Measurements from ENCODE around the gene LZTS3.
A peak's percentile ranks its signal among the peaks of the same experiment; 100 is the strongest.
"Not testable (repeated sequence)": the region's sequence is repeated elsewhere in the genome, so short reads cannot be mapped to it uniquely, and the experiment has no call there.

Gene LZTS3

DNA sequence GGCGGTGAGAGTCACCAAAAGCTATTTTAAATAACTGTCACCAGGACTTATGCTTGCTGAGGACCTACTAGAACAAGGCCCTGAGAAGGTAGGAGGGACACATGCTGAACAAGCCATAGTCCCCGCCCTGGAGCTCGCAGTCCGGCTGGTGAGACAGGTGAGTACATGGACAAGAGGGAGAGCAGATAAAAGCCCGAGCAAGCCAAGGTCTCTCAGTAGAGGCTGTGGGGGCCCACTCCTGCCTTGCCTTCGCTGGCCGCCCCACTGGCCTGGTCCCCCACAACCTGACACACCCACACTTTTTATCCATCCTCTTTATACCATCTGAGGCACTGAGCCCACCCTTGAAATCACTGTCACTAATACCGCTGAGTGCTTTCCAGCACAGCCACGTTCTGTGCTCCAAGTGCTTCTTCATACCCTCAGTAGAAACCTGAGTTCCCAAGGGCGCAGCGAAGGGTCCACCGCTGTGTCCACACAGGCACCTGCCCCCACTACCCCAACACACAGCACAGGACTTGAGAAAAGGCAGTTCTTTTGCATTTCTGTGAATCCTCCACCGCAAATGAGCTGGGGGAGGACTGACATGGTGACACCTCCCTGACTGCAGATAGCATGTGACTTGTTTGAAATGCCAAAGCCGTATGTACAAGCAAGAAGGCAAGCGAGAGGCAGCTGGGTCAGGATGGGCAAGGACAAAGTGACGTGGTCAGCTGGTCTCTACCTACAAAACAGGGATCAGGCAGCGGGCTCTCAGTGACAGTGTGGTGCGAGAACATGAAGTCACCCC is 19.1 kb upstream of the LZTS3 start:
- DNase-seq: no peak

DNA sequence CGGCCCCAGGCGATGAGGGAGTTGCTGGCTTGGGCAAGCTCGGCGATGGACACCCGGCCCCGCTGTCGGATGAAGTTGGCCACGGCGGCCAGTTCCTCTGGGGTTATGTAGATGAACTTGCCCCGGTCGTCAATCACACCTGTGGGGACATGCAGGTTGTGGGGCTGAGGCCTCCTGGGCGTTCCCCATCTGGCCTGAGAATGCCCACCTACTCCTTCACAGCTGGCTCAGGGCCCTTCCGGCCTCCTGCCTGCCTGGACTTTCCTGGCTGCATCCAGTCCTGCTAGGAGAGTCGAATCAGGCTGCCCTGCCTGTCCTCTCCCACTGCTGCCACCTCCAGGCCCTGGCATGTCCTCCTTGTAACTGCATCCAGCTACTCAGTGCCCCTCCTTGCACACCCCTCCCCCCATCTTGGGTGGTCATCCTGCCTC is 17.3 kb upstream of the LZTS3 start:
- DNase-seq: no peak

DNA sequence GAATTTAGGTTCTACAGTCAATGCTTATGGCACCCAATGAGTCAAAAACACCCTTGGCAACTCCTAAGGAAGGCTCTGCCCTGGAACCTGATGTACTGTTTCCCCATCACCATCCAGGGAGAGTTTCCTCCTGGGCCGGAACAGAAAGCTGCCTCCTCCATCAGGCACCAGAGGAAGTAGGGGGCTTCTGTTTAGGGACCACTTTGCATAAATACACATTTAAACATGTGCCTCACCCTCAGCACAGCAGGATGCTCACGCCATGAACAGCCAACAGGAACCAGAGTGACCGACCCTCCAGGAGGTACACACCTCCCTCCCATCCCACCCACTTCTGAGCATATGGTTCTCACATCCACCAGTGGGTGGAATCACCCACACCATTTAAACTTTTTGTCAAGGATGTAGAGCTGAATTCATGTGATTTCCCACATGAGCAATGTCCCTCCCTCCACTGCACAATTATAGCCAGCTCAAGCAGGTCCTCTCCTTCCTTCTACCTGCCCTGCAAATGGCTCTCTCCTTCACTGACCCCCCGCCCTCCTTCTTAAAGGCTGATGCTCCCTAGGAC is 16.3 kb upstream of the LZTS3 start:
- no peak for DNase-seq

DNA sequence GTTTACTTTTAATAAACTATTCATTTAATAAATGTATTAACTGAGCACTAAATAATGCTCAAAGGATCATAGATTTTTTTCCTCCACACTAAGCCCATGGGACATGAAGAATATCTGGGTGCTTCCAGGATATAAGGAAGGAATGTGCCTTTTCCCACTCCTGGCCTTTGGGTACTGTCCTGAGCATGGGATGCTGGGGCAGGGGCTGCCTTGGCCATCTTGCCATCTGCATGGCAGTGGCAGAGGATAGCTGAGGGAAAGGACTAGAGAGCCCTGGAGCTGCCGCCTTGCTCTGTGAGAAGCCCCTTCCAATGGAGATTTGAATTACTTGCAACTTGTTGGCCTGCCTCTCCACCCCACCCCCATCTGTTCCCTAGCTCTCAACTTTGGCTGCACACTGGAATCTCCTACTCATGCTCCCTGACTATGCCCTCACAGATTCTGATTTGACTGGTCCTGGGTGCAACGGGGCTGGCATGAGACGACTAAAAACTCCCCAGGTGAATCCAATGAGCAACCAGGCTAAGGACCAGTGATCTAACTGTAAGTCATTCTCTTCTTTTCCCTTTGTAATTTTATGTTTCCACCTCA is 15.6 kb upstream of the LZTS3 start:
- no peak for DNase-seq

DNA sequence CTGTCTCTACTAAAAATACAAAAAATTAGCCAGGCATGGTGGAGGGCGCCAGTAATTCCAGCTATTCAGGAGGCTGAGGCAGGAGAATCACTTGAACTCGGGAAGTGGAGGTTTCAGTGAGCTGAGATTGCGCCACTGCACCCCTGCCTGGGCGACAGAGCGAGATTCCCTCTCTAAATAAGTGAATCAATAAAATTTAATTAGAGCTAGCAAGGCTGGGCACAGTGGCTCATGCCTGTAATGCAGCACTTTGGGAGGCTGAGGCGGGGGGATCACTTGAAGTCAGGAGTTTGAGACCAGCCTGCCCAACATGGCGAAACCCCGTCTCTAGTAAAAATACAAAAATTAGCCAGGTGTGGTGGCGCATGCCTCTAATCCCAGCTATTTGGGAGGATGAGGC is 14.5 kb upstream of the LZTS3 start:
- not testable (repeated sequence) for DNase-seq

GRCh38 chr20:3183896-3184612 is 10.7 kb upstream of the LZTS3 start:
- peak in 1 of 3 experiments; percentile 71 for DNase-seq

GRCh38 chr20:3182429-3182828 is 9.1 kb upstream of the LZTS3 start:
- not testable (repeated sequence) for DNase-seq

GRCh38 chr20:3181270-3181669 is 7.9 kb upstream of the LZTS3 start:
- no peak for DNase-seq

DNA sequence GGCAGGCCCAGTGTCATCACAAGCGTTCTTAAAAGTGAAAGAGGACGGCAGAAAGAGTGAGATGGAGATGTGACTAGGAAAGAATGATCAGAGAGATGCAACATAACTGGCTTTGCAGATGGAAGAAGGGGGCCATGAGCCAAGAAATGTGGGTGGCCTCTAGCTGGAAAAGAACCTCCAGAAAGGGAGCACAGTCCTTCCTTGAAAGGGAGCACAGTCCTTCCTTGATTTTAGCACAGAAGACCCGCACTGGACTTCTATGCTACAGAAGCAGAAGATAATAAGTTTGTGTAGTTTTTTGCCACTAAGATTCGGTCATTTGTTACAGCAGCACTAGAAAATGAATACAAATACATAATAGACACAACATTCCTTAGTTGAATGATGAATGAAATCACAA is 7.0 kb upstream of the LZTS3 start:
- no peak for DNase-seq

DNA sequence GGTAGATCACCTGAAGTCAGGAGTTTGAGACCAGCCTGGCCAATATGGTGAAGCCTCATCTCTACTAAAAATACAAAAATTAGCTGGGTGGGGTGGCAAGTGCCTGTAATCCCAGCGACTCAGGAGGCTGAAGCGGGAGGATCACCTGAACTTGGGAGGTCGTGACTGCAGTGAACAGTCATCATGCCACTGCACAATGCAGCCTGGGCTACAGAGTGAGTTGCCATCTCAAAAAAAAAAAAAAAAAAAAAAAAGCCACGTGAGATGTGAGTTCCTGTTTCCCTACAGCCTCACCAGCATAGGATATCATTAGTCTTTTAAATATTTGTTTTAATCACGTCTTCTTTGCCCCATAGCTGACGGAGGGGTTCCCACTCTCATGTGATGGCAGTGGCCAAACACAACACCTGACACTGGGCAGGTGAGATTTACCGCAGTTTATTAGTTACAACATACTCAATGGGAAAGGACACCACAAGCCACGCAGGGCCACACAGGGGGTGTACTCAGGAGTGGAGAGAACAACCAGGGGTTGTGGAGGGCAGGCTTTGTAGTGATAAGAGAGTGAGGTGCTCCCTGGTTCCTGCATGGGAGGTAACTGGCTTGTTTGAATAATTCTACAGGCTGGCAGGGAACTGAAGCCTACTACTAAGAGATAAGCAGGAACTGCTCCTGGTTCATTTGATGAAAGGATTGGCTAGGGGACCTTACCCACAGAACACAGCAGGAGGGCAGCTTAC is 4.6 kb upstream of the LZTS3 start:
- DNase-seq: no peak

- no peak for DNase-seq
Observed at GRCh38 chr20:3175270-3175669, 1.9 kb upstream of the LZTS3 start.

DNA sequence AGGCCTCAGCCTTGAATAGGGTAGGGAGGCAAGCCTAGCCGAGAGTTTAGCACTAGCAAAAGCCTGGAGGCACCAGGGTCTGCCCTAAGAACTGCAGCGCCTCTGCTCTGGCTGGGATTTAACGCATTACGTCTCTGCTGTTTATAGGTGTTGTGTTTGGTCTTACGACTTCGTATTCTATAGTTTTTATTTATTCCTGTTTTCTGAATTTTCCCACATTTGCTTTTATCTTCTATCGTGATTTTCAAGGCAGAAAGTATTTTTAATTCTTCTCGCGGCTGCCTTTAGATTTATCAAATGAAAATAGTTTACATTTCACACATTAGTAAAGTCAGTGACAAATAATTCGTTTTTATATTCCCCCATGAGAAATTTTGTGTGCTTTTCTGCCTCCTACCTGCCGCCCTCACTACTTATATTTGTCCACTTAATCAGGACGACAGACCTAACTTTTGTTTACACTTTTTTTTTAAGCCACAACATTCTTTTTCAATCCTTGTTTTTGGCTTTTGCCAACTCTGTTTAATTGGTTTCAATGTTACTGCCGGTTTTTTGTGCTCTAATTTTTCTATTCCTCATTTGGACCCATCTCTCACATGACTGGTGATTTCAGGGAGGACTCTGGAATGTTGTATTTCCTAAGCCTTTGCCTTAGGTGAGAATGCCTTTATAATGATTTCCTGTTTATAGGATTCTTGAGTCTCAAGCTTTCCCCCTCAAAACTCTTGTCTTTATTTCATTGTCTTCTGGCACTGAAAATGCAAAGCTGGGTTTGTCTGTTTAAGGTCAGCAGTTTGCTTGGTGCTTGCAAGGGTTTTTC is 1.3 kb upstream of the LZTS3 start:
- no peak for DNase-seq

- peak; percentile 90 to 96 (median 91) for DNase-seq
Observed at GRCh38 chr20:3173610-3174441, 477 bp upstream of the LZTS3 start.

GRCh38 chr20:3172126-3172932 is 1.0 kb downstream of the LZTS3 start:
- DNase-seq: no peak

DNA sequence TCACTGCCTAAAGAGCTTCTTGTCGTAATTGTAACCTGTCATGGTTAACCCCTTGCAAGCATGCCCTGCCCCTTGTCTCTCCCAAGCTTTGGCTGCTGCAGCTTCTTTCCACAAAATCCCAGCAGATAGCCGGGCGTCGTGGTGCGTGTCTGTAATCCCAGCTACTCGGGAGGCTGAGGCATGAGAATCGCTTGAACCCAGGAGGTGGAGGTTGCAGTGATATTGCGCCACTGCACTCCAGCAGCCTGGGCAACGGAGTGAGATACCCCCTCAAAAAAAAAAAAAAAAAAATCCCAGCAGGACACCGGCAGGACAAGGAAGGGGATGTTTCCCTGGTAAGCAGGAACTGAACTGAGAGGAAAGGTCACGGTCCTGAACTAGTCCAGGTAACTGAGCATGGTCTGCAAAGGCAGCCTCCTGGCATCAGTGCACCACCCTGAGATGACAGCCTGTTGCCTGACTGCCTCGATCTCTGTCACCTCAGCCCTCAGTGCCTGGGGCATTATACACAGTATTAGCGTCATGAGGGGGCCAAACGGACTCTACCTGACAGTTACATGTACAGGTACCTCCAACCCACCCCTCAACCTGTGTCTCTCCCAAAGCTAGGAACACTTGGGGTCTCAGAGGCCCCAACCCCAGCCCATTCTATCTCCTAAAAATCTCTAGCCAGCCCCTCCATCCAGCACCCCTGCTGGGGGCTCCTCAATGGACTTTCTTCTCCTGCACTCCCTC is 1.8 kb downstream of the LZTS3 start:
- no peak for DNase-seq

DNA sequence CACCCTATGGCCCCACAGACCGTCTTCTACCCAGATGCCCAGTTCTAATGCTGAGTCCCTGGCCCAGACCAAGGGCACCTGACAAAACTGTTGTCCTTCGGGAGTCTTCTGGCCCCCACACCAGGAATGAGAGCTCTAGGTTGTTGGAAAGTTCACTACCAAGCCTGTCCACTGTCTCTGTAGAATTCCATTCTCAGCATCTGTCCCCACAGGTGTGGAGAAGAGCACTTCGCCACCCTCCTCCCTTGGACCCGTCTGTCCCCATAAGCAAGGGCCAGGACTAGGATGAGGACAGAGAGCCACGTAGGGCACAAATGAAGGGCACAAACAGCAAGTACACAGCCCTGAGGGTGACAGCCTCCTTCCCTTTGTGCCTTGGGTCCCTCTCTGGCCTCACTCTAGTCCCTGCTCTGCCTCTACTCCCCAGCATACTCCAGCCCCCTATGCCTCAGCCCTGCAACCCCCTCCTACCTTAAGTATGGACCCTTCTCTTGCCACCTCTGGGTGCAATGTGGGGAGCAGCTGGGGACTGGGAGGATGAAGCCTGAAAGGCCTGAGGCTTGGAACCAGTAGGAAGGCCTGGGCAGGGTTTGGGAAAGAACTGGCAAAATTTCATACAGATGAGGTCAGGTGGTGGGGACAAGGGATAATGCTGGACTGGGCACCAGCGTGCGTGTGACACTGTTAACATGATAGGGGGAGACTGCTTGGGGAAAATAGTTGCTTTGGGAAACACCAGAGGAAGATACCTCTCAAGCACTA is 4.3 kb downstream of the LZTS3 start:
- no peak for DNase-seq

- peak in 1 of 3 experiments; percentile 80 for DNase-seq
Observed at GRCh38 chr20:3168079-3168828, 5.1 kb downstream of the LZTS3 start.

GRCh38 chr20:3167738-3168078 is 5.6 kb downstream of the LZTS3 start:
- DNase-seq: no peak
